Upper lobe of left lung (tissue), 6 donors: ENCODE measurements around the gene TNFRSF8. TPM values are rescaled to one million over a fixed set of nuclear protein-coding genes. Genes with fewer than 3 reads are reported as not detected.

Source experiments
- ATAC-seq, 2 donors: fragments of 200-7000 bp; cut with Tn5 transposase; one replicate each; pipeline ENCODE4 v1.9.1; 2022; ENCODE audit warnings: mild to moderate bottlenecking in 2 of 2, moderate library complexity in 2 of 2; ENCODE audit not compliant: low FRiP score in 2 of 2
- DNase-seq, 2 donors: peaks; one replicate each; pipeline ENCODE4 v3.0.0-alpha.2; 2019 to 2020
- H3K27ac ChIP-seq, 4 donors: fragments of 200-600 bp; sonication (generic); one replicate each; pipeline ENCODE4 v1.5.1; 2016 to 2019
- H3K27me3 ChIP-seq, 4 donors: fragments of 200-600 bp; sonication (generic); one replicate each; pipeline ENCODE4 v1.5.1; 2017 to 2019
- H3K36me3 ChIP-seq, 4 donors: fragments of 200-600 bp; sonication (generic); one replicate each; pipeline ENCODE4 v1.5.1; 2016 to 2019
- H3K4me1 ChIP-seq, 4 donors: fragments of 200-600 bp; sonication (generic); one replicate each; pipeline ENCODE4 v1.5.1; 2018 to 2019
- H3K4me3 ChIP-seq, 4 donors: fragments of 200-600 bp; sonication (generic); one replicate each; pipeline ENCODE4 v1.5.1; 2017 to 2019; ENCODE audit warnings: mild to moderate bottlenecking in 2 of 4, moderate library complexity in 1 of 4
- H3K9me3 ChIP-seq, 4 donors: fragments of 200-600 bp; sonication (generic); one replicate each; pipeline ENCODE4 v1.5.1; 2018 to 2019
- CTCF ChIP-seq, 6 experiments: fragments of 450-650 bp in 4 of 6; fragments of 200-600 bp in 2 of 6; sonication (generic) in 2 of 6; IDR thresholded peaks; one replicate each; pipeline ENCODE4 v1.5.1; 2016 to 2019; ENCODE audit warnings: antibody characterized with exemption in 6 of 6
- EP300 ChIP-seq, 4 donors: sonication (generic); formaldehyde crosslinking; IDR thresholded peaks; one replicate each; pipeline ENCODE4 v1.5.1; 2017; ENCODE audit warnings: antibody characterized with exemption in 4 of 4, control low read depth in 2 of 4
- POLR2A ChIP-seq, 4 donors: fragments of 450-650 bp; IDR thresholded peaks; one replicate each; pipeline ENCODE4 v1.5.1; 2016 to 2017; ENCODE audit warnings: antibody characterized with exemption in 4 of 4, mild to moderate bottlenecking in 2 of 4
- POLR2AphosphoS5 ChIP-seq, 2 donors: sonication (generic); formaldehyde crosslinking; IDR thresholded peaks; one replicate each; pipeline ENCODE4 v1.5.1; 2017; ENCODE audit warnings: antibody characterized with exemption in 2 of 2
- WGBS, 2 donors: methylation state at CpG; one replicate each; pipeline ENCODE4 v1.1.5; 2017 to 2018; 5-methylcytosine and 5-hydroxymethylcytosine counted together
- total RNA-seq, 6 donors: library from RNA; depleted of rRNA in 4 of 6; stranded (reverse); fragments of >200 nt in 4 of 6; gene quantifications; one replicate each; pipeline versions ENCODE4 v1.1.0 to v1.2.1, GENCODE V29; 2016 to 2021
- donor health status: DM: no; HTN: no; CAD: no; lungs with moderate emphysema.
- donor health status: DM: no; HTN: yes; CAD: no; lungs with severe emphysema.

The TNFRSF8 gene
- total RNA-seq, 6 donors from 2014 or later: 0.22 to 3.3 (median 1.2) TPM

- DNase-seq (no peak), ATAC-seq (no peak)
- Histone ChIP-seq H3K4me3 (no peak overlapping the region), H3K4me1 (peaks cover 5 to 12% (median 8%) of the 10 kb centered on the region in 4 donors), H3K36me3 (no peaks in the 10 kb centered on the region), H3K27ac (no peak overlapping the region), H3K27me3 (peaks cover 0 to 21% (median 10%) of the 10 kb centered on the region in 4 donors), H3K9me3 (no peaks in the 10 kb centered on the region)
- WGBS, 2 donors: 94 to 96% methylated on average over 3 of the region's 3 CpGs
- TF ChIP-seq POLR2AphosphoS5 (IDR thresholded peaks at IDR 0.05): no peak
- TF ChIP-seq EP300 (IDR thresholded peaks at IDR 0.05): no peak
- TF ChIP-seq POLR2A (IDR thresholded peaks at IDR 0.05): no peak
- TF ChIP-seq CTCF (IDR thresholded peaks at IDR 0.05): no peak
Measured at GRCh38 chr1:12060500-12060899, 2.6 kb upstream of the TNFRSF8 start.

GRCh38 chr1:12064073-12064969, 1.2 kb downstream of the TNFRSF8 start:
- no peaks in the 10 kb centered on the region for H3K36me3 ChIP-seq
- no peak overlapping the region for H3K27ac ChIP-seq
- WGBS, 2 donors: 31 to 34% methylated on average over 14 to 17 of the region's 17 CpGs
- H3K27me3 ChIP-seq: peaks cover 0 to 21% (median 10%) of the 10 kb centered on the region in 4 donors
- TF ChIP-seq POLR2AphosphoS5 (IDR thresholded peaks at IDR 0.05) (no peak), EP300 (IDR thresholded peaks at IDR 0.05) (no peak), POLR2A (IDR thresholded peaks at IDR 0.05) (no peak), CTCF (IDR thresholded peaks at IDR 0.05) (no peak)
- no peak overlapping the region for H3K4me3 ChIP-seq
- H3K4me1 ChIP-seq: peaks cover 5 to 20% (median 16%) of the 10 kb centered on the region in 4 donors
- ATAC-seq (no peak), DNase-seq (no peak)
- no peaks in the 10 kb centered on the region for H3K9me3 ChIP-seq

DNA sequence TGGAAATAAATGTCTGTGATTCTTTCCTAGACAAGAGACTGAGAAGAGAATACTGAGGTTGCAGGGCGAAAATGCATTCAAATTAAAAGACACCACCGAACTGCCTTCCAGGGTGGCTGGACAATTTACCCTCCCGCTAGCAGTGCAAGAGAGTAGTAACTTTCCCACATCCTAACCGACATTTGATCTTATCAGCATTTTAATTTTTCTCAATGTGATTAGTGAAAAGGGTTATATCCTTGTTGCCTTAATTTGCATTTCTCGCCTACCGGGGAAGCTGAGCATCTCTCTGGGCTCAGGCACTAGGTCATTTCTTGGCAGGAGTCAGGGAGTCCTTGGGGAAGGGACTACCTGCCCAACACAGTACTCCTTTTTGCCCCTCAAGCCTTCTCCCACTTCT, 2.8 kb downstream of the TNFRSF8 start:
- peaks cover 0 to 21% (median 10%) of the 10 kb centered on the region in 4 donors for H3K27me3 ChIP-seq
- no peak overlapping the region for H3K4me3 ChIP-seq
- no peak overlapping the region for H3K27ac ChIP-seq
- WGBS, 2 donors: 52 to 55% methylated on average over 6 of the region's 6 CpGs
- ATAC-seq (no peak), DNase-seq (no peak)
- no peaks in the 10 kb centered on the region for H3K9me3 ChIP-seq
- no peak for TF ChIP-seq POLR2A (IDR thresholded peaks at IDR 0.05)
- TF ChIP-seq EP300 (IDR thresholded peaks at IDR 0.05): no peak
- no peak for TF ChIP-seq POLR2AphosphoS5 (IDR thresholded peaks at IDR 0.05)
- TF ChIP-seq CTCF (IDR thresholded peaks at IDR 0.05): no peak
- H3K4me1 ChIP-seq: peaks cover 5 to 20% (median 16%) of the 10 kb centered on the region in 4 donors
- no peaks in the 10 kb centered on the region for H3K36me3 ChIP-seq

- no peak for DNase-seq
- H3K4me1 ChIP-seq: peaks cover 5 to 17% (median 14%) of the 10 kb centered on the region in 4 donors
- no peaks in the 10 kb centered on the region for H3K36me3 ChIP-seq
- no peaks in the 10 kb centered on the region for H3K9me3 ChIP-seq
- H3K27me3 ChIP-seq: peaks cover 0 to 17% (median 8%) of the 10 kb centered on the region in 4 donors
- TF ChIP-seq POLR2AphosphoS5 (IDR thresholded peaks at IDR 0.05): no peak
- TF ChIP-seq EP300 (IDR thresholded peaks at IDR 0.05): no peak
- TF ChIP-seq POLR2A (IDR thresholded peaks at IDR 0.05): no peak
- no peak for TF ChIP-seq CTCF (IDR thresholded peaks at IDR 0.05)
- H3K27ac ChIP-seq: peak overlapping the region in 1 of 4 donors; percentile 32
- ATAC-seq: peak; percentile 24 to 77
- 37 to 39% methylated on average over 12 to 14 of the region's 14 CpGs for WGBS, 2 donors
- H3K4me3 ChIP-seq: no peak overlapping the region
Measured at GRCh38 chr1:12067900-12068821, 5.1 kb downstream of the TNFRSF8 start.
